Mesendoderm (in vitro differentiated cells): ENCODE results near the gene BTNL3. TPM values are rescaled to one million over a fixed set of nuclear protein-coding genes. Genes with fewer than 3 reads are reported as not detected.

Experiments
- DNase-seq: peaks from one replicate; pipeline ENCODE4 v3.0.0; 2013
- H2AK5ac ChIP-seq: 2 replicates; pipeline ENCODE4 v1.6.1; 2013; ENCODE audit warnings: low read length, inconsistent platforms
- H2BK120ac ChIP-seq: 2 replicates; pipeline ENCODE4 v1.6.1; 2013; ENCODE audit warnings: low read depth, mild to moderate bottlenecking, low read length, moderate library complexity, mixed read lengths
- H2BK15ac ChIP-seq: replicated peaks from 2 replicates; pipeline ENCODE4 v1.6.1; 2013; ENCODE audit warnings: low read depth, mild to moderate bottlenecking, moderate library complexity
- H2BK5ac ChIP-seq: 2 replicates; pipeline ENCODE4 v1.6.1; 2013; ENCODE audit warnings: low read length, inconsistent platforms
- H3K18ac ChIP-seq: 2 replicates; pipeline ENCODE4 v1.6.1; 2013; ENCODE audit warnings: mild to moderate bottlenecking, low read length, mixed read lengths
- H3K23ac ChIP-seq: one replicate; pipeline ENCODE4 v1.6.1; 2013; ENCODE audit warnings: low read length
- H3K27ac ChIP-seq: 2 replicates; pipeline ENCODE4 v1.5.1; 2013; ENCODE audit warnings: low read depth, mild to moderate bottlenecking, inconsistent platforms, low read length, moderate library complexity
- H3K27me3 ChIP-seq: 2 replicates; pipeline ENCODE4 v1.6.1; 2013; ENCODE audit warnings: low read length, control low read depth, mild to moderate bottlenecking, inconsistent platforms; ENCODE audit not compliant: insufficient read depth, poor library complexity
- H3K36me3 ChIP-seq: 2 replicates; pipeline ENCODE4 v1.6.1; 2013; ENCODE audit warnings: low read length, inconsistent platforms; ENCODE audit not compliant: control insufficient read depth, insufficient read depth
- H3K4ac ChIP-seq: one replicate; pipeline ENCODE4 v1.6.1; 2013; ENCODE audit warnings: low read depth, mild to moderate bottlenecking, low read length, moderate library complexity
- H3K4me1 ChIP-seq: 2 replicates; pipeline ENCODE4 v1.6.1; 2013; ENCODE audit warnings: low read depth, low read length, inconsistent platforms; ENCODE audit not compliant: control insufficient read depth
- H3K4me2 ChIP-seq: 2 replicates; pipeline ENCODE4 v1.6.1; 2013; ENCODE audit warnings: low read length
- H3K4me3 ChIP-seq: 2 replicates; pipeline ENCODE4 v1.5.1; 2013; ENCODE audit warnings: mild to moderate bottlenecking, low read length
- H3K56ac ChIP-seq: one replicate; pipeline ENCODE4 v1.6.1; 2013; ENCODE audit warnings: low read length
- H3K79me1 ChIP-seq: 2 replicates; pipeline ENCODE4 v1.6.1; 2013; ENCODE audit warnings: low read length, inconsistent platforms
- H3K79me2 ChIP-seq: 2 replicates; pipeline ENCODE4 v1.6.1; 2013; ENCODE audit warnings: mild to moderate bottlenecking, low read length; ENCODE audit not compliant: control insufficient read depth, insufficient read depth
- H3K9ac ChIP-seq: 2 replicates; pipeline ENCODE4 v1.6.1; 2013; ENCODE audit warnings: low read length, inconsistent platforms
- H4K5ac ChIP-seq: one replicate; pipeline ENCODE4 v1.6.1; 2013; ENCODE audit warnings: low read length
- H4K8ac ChIP-seq: one replicate; pipeline ENCODE4 v1.6.1; 2013; ENCODE audit warnings: low read depth, mild to moderate bottlenecking, control low read depth, low read length, moderate library complexity
- WGBS: extraction: QIAGEN DNeasy Blood & Tissue Kit; methylation state at CpG from one replicate; pipeline ENCODE4 v1.1.7; 2013; ENCODE audit warnings: low lambda C conversion rate, missing lambda C conversion rate; ENCODE audit not compliant: insufficient coverage; ENCODE audit errors: extremely low coverage; 5-methylcytosine and 5-hydroxymethylcytosine counted together
- small RNA-seq: library from polyadenylated mRNA; stranded (forward); fragments of <200 nt; extraction: miRNeasy Mini kit (QIAGEN cat#:217004); gene quantifications from one replicate; pipeline ENCODE3, GENCODE V24; 2013; ENCODE audit not compliant: insufficient read depth

The BTNL3 gene

GRCh38 chr5:181052672-181053487 lies 64.2 kb downstream of the BTNL3 start:
- Histone ChIP-seq H4K8ac (no peak overlapping the region), H2BK120ac (no peak overlapping the region), H3K36me3 (no peaks in the 10 kb centered on the region), H3K4me1 (no peaks in the 10 kb centered on the region), H3K79me2 (no peaks in the 10 kb centered on the region), H3K23ac (no peak overlapping the region), H3K4me3 (peak overlapping the region; percentile 38), H3K9ac (peak overlapping the region; percentile 37), H3K18ac (no peak overlapping the region), H2BK5ac (no peak overlapping the region), H3K56ac (peak overlapping the region; percentile 60), H3K79me1 (no peaks in the 10 kb centered on the region), H4K5ac (no peak overlapping the region), H2BK15ac (no peak overlapping the region), H2AK5ac (no peak overlapping the region), H3K4me2 (peak overlapping the region; percentile 81), H3K4ac (no peak overlapping the region), H3K27ac (no peak overlapping the region), H3K27me3 (peaks cover 45% of the 10 kb centered on the region)
- DNase-seq = peak; percentile 34
- no CpG with 5 or more reads among the region's 120 CpGs for WGBS

GRCh38 chr5:181053488-181054121 lies 65.0 kb downstream of the BTNL3 start:
- Histone ChIP-seq H3K27me3 (peaks cover 52% of the 10 kb centered on the region), H3K36me3 (no peaks in the 10 kb centered on the region), H3K18ac (no peak overlapping the region), H3K4me1 (no peaks in the 10 kb centered on the region), H4K5ac (no peak overlapping the region), H3K56ac (peak overlapping the region; percentile 44), H3K23ac (no peak overlapping the region), H2BK15ac (no peak overlapping the region), H4K8ac (no peak overlapping the region), H3K79me1 (no peaks in the 10 kb centered on the region), H3K4me2 (peak overlapping the region; percentile 81), H3K4me3 (peak overlapping the region; percentile 38), H3K4ac (no peak overlapping the region), H3K9ac (peak overlapping the region; percentile 37), H3K79me2 (no peaks in the 10 kb centered on the region), H3K27ac (no peak overlapping the region), H2BK5ac (no peak overlapping the region), H2AK5ac (no peak overlapping the region), H2BK120ac (no peak overlapping the region)
- peak; percentile 19 for DNase-seq
- WGBS = no CpG with 5 or more reads among the region's 45 CpGs

GRCh38 chr5:181054138-181054537 lies 65.5 kb downstream of the BTNL3 start:
- Histone ChIP-seq H3K18ac (no peak overlapping the region), H2BK5ac (no peak overlapping the region), H3K79me2 (no peaks in the 10 kb centered on the region), H4K5ac (no peak overlapping the region), H3K36me3 (no peaks in the 10 kb centered on the region), H3K4me1 (no peaks in the 10 kb centered on the region), H3K79me1 (no peaks in the 10 kb centered on the region), H3K9ac (no peak overlapping the region), H3K23ac (no peak overlapping the region), H3K27ac (no peak overlapping the region), H3K4me2 (peak overlapping the region; percentile 81), H3K56ac (no peak overlapping the region), H3K4me3 (no peak overlapping the region), H3K27me3 (peaks cover 57% of the 10 kb centered on the region), H2BK15ac (no peak overlapping the region), H3K4ac (no peak overlapping the region), H2BK120ac (no peak overlapping the region), H2AK5ac (no peak overlapping the region), H4K8ac (no peak overlapping the region)
- WGBS = no CpG with 5 or more reads among the region's 7 CpGs
- no peak for DNase-seq

DNA sequence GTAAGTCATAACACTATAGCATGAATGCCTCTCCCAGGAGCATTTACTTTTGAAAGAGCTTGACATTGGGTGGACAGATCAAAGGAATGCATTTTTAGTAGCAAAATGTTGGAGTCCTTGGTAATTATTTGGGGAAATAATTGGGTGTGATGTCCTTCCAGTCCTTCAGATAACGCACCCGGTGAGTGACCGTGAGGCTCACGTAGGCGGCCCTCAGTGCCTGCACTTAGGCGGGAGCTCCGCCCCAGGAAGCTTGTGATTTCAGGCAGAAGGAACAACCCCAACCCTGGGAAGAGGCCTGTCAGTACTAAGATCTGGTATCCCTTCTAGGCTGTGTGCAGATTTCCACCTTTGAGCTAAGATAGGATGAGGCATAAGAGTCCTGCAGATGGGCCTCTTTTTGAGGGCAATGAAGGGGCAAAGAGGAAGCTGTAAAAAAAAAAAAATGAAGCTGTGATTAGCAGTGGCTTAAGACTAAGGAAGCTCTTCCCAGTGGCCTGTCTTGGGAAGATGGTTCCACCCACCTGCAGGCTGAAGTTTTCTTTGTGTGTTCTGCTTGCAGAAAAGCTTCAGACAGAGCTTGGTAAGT lies 66.3 kb downstream of the BTNL3 start:
- H2BK5ac ChIP-seq = no peak overlapping the region
- no peaks in the 10 kb centered on the region for H3K36me3 ChIP-seq
- H3K4me2 ChIP-seq = no peak overlapping the region
- H3K23ac ChIP-seq = no peak overlapping the region
- H4K5ac ChIP-seq = no peak overlapping the region
- no peak for DNase-seq
- H3K9ac ChIP-seq = no peak overlapping the region
- H2BK120ac ChIP-seq = no peak overlapping the region
- no peaks in the 10 kb centered on the region for H3K4me1 ChIP-seq
- no peak overlapping the region for H3K4ac ChIP-seq
- no peak overlapping the region for H2BK15ac ChIP-seq
- H3K79me1 ChIP-seq = no peaks in the 10 kb centered on the region
- peaks cover 66% of the 10 kb centered on the region for H3K27me3 ChIP-seq
- no peak overlapping the region for H3K56ac ChIP-seq
- no peak overlapping the region for H4K8ac ChIP-seq
- H3K79me2 ChIP-seq = no peaks in the 10 kb centered on the region
- H2AK5ac ChIP-seq = no peak overlapping the region
- H3K18ac ChIP-seq = no peak overlapping the region
- no CpG with 5 or more reads among the region's 7 CpGs for WGBS
- H3K27ac ChIP-seq = no peak overlapping the region
- no peak overlapping the region for H3K4me3 ChIP-seq

Small RNA genes lying within 50 kb of the gene (small RNA-seq; reads per million reads assigned to genes)
- not detected for gene MIR8089
- not detected for gene RNU6-1036P
- gene RPS29P12 = not detected
